Glomerular visceral epithelial cell (primary cell): ENCODE measurements around the gene AHCYL1.

Experiments used
- DNase-seq: peaks from one replicate; pipeline ENCODE4 v3.0.0-alpha.2; 2016; ENCODE audit errors: extremely low spot score

The AHCYL1 gene

DNA sequence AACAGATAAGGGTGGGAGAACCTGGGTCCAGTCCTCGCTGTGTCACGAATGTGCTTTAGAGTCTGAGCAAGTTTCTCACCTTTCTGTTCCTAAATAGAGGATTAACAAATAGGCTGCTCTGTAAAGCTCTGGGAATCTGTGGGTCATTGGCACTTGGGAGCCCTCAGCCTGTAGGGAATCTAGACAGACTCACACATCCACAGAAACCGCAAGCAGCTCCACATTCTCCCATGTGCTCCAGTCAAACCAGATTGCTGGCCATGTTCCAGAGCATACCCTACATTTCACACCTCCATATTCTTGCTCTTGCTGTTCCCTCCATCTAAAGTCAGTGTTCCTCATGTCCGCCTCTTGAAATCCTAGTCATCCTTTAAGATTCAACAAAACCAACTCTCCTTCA, 7.8 kb upstream of the AHCYL1 start:
- DNase-seq, result no peak

DNA sequence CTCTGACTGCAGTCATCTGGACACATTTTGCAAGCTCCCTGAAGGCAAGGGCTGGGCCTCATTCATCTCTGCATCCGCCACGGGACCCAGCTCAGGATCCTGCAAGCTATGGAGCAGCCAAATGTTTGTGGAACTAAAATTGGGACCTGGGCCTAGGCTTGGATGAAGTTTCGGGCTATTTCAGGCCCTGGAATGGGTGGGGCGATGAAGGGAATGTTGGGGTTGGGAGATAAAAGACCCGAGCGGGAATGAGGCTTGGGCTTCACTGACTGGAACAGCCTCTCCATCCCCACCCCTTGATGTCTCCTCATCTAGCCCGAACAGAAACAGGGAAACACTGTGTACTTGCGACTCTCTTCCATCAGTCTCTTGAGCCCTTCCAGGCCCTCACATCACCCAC, 7.3 kb upstream of the AHCYL1 start:
- DNase-seq, result no peak

- DNase-seq, result no peak
Observed at GRCh38 chr1:109977657-109978378, 6.7 kb upstream of the AHCYL1 start.

GRCh38 chr1:109978761-109979488, 5.6 kb upstream of the AHCYL1 start:
- DNase-seq, result no peak

GRCh38 chr1:109979489-109980091, 5.0 kb upstream of the AHCYL1 start:
- peak; percentile 56 for DNase-seq

DNA sequence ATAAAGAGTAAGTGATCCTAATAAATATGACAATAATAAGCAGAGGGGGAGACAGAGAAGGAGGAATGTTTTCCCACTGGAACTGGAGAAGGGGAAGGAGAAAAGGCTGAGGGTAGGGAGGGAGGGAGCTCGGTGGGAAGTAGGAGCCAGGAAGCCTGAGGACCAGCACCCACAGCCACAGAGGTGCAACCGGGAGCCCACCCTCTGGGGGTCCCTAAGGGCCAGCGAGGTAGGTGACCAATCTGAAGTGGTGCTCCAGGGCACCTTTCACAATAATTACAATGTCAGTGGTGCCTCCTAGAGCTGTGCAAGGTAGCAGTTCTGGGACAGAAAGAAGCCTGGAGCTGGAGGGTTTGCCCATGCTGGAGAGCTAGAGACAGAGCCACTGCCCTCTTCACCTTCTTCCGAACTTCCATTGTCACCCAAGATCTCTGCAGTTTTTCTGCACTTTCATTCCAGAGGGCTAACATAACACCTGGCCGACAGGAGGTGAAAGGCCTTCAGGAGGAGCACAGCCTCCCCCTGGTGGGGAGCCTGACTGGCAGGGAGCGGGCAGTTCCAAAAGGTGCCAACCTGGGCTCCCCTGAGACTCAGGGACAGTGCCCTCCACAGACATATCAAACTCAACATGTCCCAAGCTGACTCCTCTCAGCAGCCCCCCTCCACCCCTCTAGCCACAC, 4.1 kb upstream of the AHCYL1 start:
- peak; percentile 60 for DNase-seq

DNA sequence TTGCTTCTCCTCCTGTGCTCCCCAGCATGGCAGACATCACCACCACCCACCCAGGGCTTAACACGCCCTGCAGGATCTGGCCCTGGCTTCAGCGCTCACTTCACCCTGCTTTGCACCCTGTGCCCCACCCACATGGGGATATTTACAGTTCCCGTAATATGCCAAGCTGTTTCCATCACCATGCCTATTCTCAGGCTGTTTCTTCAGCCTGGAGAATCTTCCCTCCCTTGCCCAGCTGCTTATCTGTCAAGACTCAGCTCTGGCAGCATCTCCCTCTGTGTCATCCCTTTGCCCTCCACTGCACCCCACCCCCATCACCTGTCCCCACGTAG, 3.6 kb upstream of the AHCYL1 start:
- no peak for DNase-seq

- DNase-seq, result no peak
Observed at GRCh38 chr1:109983380-109984189, 980 bp upstream of the AHCYL1 start.

DNA sequence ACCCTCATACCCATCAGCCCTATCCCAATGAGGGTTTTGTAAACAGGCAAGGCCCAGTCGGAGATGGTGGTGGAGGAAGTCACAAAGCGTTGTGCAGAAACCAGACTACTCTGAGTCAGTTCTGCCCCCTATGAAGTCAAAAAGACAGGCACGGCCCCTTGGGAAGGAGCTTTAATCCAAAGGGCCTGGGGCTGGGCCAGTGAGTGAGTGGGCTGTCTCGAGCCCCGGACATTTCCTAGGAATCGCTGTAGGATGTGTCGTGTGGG, 442 bp upstream of the AHCYL1 start:
- DNase-seq, result no peak

GRCh38 chr1:109985247-109986053, 885 bp downstream of the AHCYL1 start:
- no peak for DNase-seq

GRCh38 chr1:109986054-109986444, 1.5 kb downstream of the AHCYL1 start:
- DNase-seq, result no peak

GRCh38 chr1:109988349-109988914, 3.9 kb downstream of the AHCYL1 start:
- no peak for DNase-seq

GRCh38 chr1:109989506-109990301, 5.1 kb downstream of the AHCYL1 start:
- no peak for DNase-seq

- DNase-seq, result no peak
Observed at GRCh38 chr1:109990302-109990653, 5.7 kb downstream of the AHCYL1 start.

- no peak for DNase-seq
Observed at GRCh38 chr1:109991400-109991925, 6.9 kb downstream of the AHCYL1 start.

DNA sequence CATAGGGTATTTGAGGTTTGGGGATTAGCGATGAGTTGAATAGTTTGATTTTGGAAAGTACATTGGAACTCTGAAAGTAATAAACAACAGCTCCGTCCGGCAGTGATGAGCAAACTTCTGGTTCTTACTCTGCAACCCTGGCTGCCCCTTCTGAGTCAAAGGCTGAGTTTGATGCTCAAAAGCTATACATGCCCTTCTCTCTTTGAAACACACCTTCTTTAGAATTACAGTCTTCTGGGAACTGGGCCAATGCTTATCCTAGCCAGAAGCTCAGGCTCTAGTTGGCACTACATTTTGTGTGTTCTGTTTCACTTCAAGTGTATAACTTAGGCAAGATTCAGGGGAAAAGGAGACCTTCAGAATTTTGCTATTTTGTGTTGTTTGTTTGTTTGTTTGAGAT, 9.3 kb downstream of the AHCYL1 start:
- DNase-seq, result no peak

GRCh38 chr1:109994654-109995053, 10.1 kb downstream of the AHCYL1 start:
- no peak for DNase-seq

DNA sequence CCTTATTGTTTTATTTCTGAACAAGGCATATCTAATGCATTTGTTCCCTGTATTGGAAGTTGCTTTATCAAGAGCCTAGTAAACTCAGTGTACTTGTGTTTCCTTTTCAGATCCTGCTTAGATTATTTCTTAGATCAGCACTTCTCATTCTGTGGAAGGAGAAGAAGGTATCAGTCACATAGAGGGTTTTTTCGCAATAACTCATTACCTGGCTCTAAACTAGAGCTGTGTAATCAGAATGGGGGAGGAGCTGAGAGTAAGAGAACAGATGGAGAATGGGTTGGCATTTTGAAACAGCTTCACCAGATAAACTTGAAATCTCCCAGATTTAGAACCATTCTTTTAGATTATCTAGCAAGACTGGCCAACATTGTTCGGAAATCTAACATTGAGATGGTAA, 11.0 kb downstream of the AHCYL1 start:
- no peak for DNase-seq

DNA sequence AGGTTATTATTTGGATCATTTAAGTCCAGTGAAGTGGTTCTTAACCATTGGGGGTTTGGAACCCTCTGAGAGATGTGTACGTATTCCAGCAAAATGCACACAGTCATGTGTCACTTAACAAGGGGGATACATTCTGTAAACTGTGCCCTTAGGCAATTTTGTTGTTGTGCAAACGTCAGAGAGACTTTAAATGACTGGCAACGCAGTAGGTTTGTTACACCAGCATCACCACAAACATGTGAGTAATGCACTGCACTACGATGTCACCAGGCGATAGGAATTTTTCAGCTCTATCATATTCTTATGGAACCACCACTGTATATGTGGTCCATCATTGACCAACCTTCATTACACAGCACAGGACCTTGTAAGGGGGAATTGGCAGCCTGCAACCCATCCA, 11.9 kb downstream of the AHCYL1 start:
- DNase-seq, result no peak
